NK-92 (cell line): ENCODE measurements around the gene MYH7B.

Source experiments
- DNase-seq: peaks from one replicate; lab custom pipeline; 2025; ENCODE audit not compliant: unreplicated experiment; lab: John Stamatoyannopoulos, UW

Gene MYH7B

DNA sequence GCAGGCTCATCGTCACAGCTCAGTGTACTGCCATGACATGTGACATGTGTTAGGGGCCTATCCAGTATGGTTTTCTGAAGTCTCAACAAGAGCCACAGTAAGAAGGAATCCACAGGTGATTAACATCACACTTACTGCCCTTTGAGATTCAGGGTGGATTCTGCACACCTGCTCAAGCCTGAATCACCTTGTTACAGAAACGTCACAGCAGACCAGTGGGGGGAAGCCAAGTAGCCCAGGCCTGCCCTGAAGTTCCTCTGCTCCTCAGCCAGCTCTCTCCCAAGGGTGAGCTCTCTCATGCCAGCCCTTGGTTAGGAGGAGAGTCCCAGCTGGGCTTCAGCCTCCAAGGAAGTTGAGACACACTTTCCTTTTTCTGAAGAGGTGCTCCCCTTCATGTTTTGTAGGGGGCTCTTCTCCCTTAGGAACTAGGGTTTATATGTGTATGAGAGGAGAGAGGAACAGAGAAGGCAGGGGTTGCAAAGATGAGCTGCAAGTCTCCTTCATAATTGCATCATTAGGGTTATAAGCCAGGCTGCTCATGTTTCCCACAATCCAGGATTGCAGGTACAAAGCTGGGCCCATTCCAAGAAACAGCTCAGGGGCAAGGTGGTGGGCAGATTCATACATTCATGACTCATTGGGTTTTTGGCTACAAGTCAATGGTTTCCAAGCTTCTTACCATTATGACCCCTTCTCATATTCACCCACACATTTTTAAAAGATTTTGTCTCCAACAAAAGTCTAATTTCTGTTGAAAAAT lies 11.7 kb upstream of the MYH7B start:
- no peak for DNase-seq

DNA sequence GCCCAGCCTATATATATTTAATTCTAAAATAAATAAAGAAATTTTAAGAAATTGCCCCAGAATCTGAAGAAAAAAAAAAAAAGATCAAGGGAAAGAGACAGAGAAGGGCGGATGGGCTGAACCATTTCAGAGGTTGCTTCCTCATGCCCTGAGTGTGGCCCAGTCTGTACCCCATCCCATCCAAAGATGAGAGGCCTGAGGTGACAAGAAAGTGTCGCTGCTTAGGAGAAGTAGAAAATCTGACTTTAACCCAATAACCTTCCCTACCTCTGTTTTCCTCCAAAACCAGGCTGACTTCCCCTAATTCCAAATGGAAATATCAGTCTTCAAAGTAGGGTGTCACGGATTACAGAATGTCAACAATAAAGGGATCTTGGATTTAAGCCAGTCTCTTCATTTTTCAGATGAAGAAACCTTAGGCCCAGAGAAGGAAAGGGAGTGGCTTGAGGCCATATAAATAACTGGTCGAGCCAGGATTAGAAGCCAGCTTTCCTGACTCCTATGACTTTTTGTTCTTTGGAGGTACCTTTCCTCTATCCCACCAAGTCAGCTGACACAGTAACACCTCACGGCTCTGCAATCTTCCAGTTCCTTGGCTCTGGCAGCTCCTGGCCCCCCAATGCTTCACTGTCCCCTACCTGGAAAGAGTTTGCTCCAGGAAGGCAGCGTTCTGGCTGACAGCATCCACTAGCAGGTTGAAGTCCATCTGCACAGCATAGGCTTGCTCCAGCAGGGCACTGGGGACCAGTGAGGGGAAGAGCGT lies 10.2 kb upstream of the MYH7B start:
- no peak for DNase-seq

DNA sequence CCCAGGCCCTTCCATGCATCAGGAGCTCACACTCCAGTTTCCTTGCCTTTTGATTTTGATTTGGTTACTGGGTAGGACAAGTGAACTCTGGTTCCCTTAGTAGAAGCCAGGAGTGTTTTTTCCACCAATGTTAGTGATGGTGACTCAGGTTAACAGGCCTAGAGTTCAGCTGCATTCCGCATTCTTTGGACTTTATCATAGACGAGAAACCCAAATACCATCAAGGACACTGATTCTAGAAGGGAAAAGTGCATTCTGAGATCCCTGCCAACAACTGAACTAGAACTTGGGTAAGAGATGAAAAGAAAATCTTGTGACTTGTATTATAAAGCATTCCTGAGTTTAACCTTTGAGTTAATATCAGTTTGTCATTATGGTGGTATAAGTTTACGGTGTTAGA lies 9.0 kb upstream of the MYH7B start:
- no peak for DNase-seq

DNA sequence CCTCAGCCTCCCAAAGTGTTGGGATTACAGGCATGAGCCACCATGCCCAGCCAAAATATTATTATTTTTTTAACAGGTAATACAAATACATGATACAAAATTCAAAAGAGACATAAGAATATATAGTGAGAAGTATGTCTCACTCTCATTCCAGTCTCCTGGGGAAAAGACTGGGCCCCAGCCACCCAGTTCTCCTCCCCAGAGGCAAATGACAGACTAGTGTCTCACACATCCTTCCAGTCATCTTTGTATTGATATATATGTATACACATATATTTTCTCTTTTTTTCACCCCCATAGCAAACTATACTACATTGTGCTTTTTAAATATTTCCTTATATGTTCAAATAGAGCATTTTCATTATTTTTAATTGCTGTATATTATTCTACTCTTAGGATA lies 8.3 kb upstream of the MYH7B start:
- no peak for DNase-seq

DNA sequence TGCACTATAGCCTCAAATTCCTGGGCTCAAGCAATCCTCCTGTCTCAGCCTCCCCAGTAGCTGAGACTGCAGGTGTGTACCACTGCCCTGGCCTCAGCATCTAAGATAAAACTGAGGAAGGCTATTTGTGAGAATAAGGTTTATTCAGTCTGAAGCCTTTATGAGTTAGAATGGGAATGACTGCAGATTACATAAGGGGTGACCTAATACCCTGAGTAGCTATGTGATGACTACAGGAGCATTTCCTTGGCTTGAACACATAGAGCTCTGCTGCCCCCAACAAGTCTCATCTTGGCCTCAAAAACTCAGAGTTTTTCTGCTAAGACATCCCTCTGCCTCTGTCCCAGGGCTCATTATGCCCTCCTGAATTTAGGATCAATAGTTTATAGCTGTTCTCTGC lies 7.6 kb upstream of the MYH7B start:
- DNase-seq, result no peak

DNA sequence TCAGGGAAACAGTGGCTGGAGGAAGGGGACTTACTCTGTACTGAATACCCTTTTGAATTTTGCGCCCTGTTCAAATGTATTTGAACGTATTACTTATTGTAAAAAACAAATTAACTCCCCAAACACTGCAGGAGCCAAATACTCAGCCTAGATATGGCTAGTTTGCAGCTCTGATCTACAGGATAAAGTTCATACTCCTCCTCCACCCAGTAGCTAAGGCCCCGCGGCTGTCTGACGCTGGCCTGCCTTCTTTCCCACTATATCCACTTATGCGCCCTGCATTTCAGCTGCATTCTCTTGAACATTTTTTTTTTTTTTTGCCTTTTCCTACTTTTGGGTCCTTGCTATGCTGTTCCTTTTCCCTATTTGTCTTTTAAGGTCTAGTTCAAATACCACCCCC lies 6.5 kb upstream of the MYH7B start:
- no peak for DNase-seq

DNA sequence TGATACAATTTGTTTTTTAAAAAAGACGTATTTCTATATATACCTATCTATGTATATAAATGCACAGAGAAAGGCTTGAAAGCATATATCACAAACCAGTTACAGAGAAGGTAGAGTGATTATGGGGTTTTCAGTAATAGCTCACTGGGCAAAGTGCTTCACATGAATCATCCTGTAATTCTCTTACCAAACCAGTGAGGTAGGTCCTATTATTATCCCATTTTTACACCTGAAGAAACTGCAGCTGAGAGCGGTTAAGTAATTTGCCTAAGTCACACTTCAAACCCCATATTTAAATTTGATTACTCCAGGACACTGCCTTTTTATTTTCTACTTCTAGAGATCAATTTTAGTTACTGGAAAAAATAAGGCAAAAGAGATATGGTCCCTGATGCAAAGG lies 4.4 kb upstream of the MYH7B start:
- no peak for DNase-seq

DNA sequence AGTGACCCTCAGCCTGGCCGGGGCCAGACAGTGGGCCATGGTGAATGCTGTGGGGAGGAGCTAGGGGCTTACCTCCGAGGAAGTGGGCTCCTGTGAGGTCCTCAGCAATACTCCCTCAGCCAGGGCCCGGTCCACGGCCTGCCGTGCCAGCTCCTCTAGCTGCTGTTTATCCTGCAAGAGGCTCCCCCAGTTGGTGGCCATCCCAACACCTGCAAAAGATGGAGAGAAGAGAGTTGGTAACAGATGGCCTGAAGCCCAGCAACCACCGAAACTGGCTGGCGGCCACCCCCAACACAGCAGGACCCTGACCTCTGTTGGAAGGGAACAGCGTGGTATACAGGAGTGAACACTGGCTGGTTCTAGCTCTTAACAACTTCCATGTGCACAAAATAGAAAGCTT lies 4.0 kb upstream of the MYH7B start:
- DNase-seq, result no peak

DNA sequence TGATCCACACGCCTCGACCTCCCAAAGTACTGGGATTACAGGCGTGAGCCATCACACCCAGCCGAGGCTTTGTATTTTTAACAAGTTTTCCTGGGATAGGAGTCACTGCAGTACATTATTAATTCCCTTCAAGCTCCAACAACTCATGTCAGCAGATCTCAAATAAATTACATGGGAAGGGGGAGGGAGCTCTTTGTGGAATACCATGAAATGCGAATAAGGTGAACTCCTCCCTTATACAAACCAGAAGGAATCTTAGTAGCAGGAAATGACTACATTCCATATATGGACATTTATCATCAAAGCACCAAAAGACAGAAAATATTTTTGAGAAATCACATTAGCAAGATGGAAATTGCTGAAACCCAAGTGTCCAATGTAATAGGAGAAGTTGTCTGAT lies 3.0 kb upstream of the MYH7B start:
- no peak for DNase-seq

DNA sequence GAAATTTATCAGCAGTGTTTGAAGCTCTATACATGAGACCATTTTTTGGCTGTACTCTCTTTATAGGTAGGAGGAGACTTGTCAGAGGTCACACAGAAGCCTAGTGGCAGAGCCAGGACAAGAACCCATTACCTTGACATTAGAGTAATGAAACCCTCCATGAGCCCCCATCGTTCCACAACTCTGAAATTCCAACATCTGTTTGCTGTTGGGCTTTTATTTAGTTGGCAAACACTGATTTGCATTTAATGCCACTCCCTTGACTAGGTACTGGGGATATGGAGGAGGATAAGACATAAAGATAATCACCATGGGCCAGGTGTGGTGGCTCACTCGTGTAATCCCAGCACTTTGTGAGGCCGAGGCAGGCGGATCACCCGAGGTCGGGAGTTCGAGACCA lies 1.7 kb upstream of the MYH7B start:
- DNase-seq, result no peak

DNA sequence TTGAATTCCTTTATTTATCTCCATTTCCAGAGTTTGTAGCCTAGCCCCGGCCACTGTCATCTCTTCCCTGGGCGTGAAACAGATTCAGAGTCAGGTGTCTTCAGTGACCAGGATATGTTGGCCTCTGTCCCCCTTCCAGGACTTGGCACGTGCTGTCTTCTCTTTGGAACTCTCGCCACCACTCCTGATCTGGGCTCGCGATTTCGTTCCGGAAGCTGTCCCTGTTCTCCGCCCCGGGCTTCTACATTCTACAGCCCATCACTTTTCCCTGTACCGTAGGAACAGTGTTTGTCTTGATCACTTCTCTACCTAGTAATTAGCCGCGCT lies 801 bp upstream of the MYH7B start:
- DNase-seq, result no peak

DNA sequence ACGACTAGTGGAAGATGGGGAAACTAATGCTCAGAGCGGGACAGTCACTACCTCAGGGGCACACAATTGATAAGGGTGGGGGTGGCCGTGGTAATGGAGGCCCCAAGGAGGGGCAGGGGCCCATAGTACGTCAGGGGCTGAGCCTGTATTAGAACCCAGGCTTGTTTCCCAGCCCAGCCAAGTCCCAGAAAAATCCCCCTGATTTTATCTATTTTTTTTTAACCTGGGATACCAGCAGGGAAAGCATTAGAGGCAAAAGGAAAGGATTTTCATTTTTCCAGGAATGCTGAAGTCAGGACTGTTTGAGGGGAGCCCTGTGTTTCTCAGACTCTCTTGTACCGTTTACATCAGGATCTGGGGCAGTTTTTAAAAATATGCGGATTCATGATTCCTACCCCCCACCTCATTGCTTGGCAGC lies 382 bp downstream of the MYH7B start:
- DNase-seq, result no peak

DNA sequence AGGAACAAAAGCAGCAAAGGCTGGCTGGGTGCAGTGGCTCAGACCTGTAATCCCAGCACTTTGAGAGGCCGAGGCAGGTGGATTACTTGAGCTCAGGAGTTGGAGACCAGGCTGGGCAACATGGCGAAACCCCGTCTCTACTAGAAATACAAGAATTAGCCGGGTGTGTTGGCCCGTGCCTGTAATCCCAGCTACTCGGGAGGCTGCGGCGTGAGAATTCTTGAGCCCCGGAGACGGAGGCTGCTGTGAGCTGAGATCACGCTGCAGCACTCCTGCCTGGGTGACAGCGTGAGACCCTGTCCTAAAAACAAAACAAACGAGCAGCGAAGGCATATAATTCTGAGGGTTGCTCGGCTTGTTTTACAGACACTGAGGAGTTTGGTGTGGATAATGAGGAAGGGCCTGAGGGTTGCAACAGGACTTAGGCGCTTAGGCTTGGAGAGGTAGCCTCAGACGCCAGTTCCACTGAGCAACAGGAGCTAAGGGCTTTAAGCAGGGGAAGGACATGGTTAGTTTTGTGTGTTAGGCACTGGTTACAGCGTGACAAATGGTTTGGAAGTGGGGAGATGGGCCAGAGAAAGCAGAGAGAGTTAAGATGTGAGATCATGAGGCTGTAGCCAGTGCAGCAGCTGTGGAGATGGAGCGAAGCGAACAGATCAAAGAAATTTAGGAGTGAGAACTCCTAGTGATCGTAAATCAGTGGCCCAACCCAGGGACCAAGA lies 1.2 kb downstream of the MYH7B start:
- DNase-seq, result no peak

DNA sequence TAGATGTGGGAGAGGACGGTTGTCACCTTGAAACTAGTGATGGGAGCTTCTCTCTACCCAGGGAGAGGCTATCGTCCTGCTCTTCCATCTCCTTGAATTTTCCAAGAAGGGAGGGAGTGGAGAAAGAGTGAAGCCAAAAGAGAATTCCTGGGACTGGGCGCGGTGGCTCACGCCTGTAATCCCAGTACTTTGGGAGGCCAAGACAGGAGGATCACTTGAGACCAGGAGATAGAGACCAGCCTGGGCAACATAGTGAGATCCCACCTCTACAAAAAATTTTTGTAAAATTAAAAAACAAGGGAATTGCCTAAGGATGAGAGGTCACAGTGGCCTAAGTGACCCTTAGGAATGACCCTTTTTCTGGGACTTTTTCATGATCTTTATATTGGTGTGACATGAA lies 8.8 kb downstream of the MYH7B start:
- no peak for DNase-seq

DNA sequence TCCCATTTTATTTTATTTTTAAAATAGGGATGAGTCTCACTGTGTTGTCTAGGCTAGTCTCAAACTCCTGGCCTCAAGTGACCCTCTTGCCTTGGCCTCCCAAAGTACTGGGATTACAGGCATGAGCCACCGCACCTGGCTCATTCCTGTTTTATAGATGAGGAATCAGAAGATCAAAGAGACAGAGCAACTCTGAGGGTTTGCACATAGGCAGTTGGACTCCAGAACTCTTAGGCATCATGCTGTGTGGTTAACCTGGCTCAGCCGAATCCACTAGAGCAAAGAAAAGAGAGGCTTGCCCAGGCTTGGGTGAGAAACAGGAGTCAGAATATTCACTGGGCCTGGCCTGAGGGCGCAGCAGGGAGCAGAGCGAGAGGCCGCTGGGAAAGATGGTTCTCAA lies 9.4 kb downstream of the MYH7B start:
- no peak for DNase-seq

DNA sequence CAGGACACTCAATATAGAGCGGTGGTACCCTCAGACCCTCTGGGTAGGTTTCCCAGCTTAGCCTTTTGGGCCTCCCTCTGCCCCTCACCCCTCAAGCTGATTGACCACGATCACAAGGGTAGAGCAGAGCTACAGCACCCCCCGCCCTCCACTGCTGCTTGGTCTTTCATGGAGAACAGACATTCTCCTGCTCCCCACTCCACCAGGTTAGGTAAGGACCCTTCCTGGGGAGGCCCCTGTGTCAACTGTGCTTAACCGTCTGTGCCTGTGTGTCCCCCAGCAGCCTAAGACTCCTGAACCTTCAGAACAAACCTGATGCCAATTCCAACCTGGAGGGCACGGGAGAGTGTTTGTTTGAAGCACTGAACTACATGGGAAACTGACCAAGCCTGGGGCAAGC lies 11.8 kb downstream of the MYH7B start:
- DNase-seq, result no peak

DNA sequence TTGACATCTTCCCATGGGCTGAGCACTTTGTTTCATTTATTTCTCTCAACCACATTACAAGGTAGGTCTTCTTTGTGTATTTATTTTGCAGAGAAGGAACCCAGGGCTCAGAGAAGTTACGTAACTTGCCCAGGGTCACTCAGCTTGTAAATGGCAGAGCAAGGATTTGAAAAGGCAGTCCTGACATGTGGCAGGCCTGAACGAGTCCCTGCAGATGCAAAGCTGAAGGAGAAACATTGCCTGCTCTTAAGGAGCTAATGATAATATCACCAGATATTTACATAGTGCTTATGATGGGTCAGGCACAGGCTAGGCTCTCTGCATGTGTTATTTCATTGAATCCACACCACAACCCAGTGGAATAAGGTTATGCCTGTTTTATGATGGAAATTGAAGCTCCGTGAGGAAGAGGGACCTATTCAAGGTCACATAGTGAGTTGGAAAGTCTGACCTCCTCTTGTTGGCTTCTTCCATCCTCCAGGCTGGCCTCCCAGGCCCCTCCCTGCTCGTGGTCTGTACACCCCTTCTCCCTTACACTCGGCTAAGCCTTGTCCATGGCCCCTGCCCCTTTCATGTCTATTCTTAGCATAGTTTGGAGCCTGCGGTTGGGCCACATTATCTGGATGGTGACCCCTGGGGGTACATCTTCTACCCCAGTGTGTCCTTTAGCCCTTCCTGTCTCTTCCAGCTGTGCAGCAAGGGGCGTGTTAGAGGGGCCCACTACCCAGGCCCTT lies 12.5 kb downstream of the MYH7B start:
- no peak for DNase-seq

DNA sequence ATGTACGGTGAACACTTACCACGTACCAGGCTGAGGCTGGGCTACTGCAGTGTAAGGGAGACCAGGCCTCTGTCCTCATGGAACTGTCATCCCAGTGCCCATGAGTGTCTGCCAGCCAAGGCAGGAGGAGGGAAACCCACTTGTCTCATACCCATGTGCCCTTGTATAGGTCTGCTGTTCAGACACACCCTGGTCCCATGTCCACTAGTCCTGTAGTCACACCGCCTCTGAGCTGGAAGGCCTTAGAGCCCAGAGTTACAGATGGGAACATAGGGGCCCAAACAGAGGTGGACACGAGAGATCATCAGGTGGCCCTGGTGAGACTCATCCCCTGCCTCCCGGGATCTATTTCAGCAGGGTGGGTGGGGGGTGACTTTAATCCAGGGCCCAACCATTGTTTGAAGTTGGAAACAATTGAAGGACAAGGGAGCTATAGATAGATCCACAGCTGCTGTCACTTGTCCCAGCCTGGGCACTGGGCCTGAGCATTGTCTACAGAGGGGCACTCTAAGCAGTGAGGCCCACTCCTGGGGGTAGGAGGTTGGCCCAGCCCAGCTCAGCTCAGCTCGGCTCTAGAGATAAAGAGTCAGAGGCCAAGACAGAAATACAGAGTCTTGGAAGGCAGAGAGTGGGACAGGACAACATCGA lies 14.6 kb downstream of the MYH7B start:
- DNase-seq, result no peak

DNA sequence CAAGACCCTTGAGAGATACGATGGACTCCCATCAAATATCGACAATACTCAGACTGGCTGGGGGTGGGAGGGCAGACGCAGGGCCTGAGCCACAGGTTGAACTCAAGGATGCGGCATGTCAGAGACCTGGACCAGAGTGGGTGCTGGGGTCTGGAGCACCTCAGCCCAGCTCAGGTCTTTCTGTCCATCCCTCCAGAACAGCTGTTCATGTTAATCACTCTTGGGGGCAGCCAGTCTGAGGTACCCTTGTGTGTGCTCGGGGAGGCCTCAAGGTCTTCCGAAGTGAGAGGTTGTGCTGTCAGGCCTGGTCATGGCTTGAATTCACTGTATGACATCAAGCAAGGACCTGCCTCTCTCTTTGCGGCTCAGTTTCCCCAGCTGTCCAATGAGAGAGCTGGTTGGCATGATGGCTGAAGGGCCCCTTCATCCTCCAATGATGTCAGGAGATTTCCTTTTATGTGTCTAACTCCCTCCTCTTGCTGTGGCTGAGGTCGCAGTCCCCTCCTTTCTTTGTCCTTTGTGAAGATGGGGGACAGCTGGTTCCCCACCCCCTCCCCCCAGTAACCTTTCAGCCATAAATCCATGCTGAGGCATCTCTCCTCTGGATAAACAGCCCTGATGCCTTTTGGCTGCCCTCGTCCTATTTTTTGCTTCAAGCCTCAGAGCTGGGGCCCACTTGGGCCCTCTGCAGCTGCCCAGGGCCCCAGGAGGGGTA lies 15.3 kb downstream of the MYH7B start:
- no peak for DNase-seq

DNA sequence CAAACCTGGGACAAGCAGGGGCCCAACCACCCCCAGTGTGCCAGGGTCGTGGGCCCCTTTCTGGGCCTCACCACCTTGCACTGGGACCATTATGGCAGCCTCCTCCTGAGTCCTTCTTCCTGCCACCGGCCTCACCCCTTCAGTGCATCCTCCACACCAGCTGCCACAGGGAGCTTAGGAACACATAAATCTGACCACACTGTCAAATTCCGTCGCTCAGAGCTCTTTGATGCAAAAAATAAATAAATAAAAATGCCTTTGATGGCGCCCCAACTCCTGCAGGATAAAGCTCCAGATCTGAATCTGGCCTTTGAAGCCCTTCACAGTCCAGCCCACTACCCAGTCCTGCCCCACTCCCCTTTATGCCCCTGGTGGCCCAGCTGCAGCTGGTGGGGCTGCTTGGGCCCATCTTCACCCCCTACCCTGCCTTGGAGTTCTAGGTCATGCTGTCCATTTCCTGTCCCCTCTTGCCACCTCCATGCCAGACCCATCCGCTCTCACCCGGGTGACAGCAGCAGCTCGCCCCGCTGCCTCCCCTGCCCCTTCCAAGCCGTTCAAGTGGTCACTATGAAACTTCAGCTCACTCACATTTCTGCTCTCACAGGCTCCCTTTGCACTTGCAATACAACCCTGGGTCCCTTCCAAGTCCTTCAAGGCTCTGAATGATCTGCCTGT lies 16.0 kb downstream of the MYH7B start:
- DNase-seq, result no peak
